Psoas muscle (tissue), 8 donors: ENCODE results near the gene GID4. TPM values are rescaled to one million over a fixed set of nuclear protein-coding genes. Genes with fewer than 3 reads are reported as not detected.

Source experiments
- ATAC-seq, 4 donors: fragments of 200-7000 bp; cut with Tn5 transposase; one replicate each; pipeline ENCODE4 v1.9.1; 2020; ENCODE audit warnings: moderate library complexity in 3 of 4, mild to moderate bottlenecking in 2 of 4
- DNase-seq, 2 donors: peaks; one replicate each; pipeline ENCODE4 v3.0.0-alpha.2; 2020
- H3K27ac ChIP-seq: fragments of 200-600 bp; one replicate; pipeline ENCODE4 v1.8.0; 2022
- H3K27me3 ChIP-seq, 3 donors: fragments of 200-600 bp in 1 of 3; one replicate each; pipeline versions ENCODE4 v1.6.1 to v1.8.0; 2013 to 2022; ENCODE audit warnings: low read length in 2 of 3, mild to moderate bottlenecking in 2 of 3, moderate library complexity in 1 of 3; ENCODE audit not compliant: insufficient read depth in 3 of 3
- H3K36me3 ChIP-seq, 2 donors: fragments of 200-600 bp in 1 of 2; one replicate each; pipeline versions ENCODE4 v1.6.1 to v1.8.0; 2013 to 2022; ENCODE audit warnings: low read depth in 1 of 2, mild to moderate bottlenecking in 1 of 2, moderate library complexity in 1 of 2; ENCODE audit not compliant: insufficient read depth in 1 of 2
- H3K4me1 ChIP-seq: fragments of 200-600 bp; one replicate; pipeline ENCODE4 v1.8.0; 2022
- H3K4me3 ChIP-seq: fragments of 200-600 bp; one replicate; pipeline ENCODE4 v1.8.0; 2022; ENCODE audit warnings: mild to moderate bottlenecking
- H3K9me3 ChIP-seq: fragments of 200-600 bp; one replicate; pipeline ENCODE4 v1.8.0; 2022
- WGBS, 3 donors: extraction: QIAGEN DNeasy Blood & Tissue Kit; methylation state at CpG; one replicate each; pipeline versions ENCODE4 v1.1.6 to v1.1.7; 2013; 5-methylcytosine and 5-hydroxymethylcytosine counted together
- intact Hi-C, 2 donors: fragments of 100-400 bp; cut with DNase I; formaldehyde crosslinking; loops; one replicate each; pipeline versions ENCODE4 v1.11.0 to v1.14.2; 2022
- polyA plus RNA-seq, 3 donors: library from polyadenylated mRNA; stranded (reverse); fragments of 200-250 nt; gene quantifications; one replicate each; pipeline ENCODE4 v1.2.3, GENCODE V29; 2013
- total RNA-seq, 4 donors: library from RNA; stranded (reverse); fragmentation: NEBNext Ultra II Directional in 2 of 4; extraction: Animal tissue kit (Norgen Biotek cat#: 25700) in 2 of 4; gene quantifications; one replicate each; pipeline versions ENCODE4 v1.2.1 to v1.2.4, GENCODE V29; 2021 to 2023
- TF ChIP-seq, protein P1 (sequence below): fragments of 200-600 bp; IDR thresholded peaks from one replicate; pipeline ENCODE4 v1.8.0; 2022; ENCODE audit warnings: antibody characterized with exemption
- donor health status: healthy with polysubstance abuse.
- donor health status: DM: no; HTN: no; CAD: no; lungs with moderate emphysema.
- donor health status: Bipolar disorder and iron deficiency.
- donor health status: healthy.
- donor health status: DM: yes; HTN: yes; CAD: no.
- donor health status: DM: no; HTN: no; CAD: no.
- donor health status: DM: no; HTN: no; CAD: no.
- donor health status: DM: yes; HTN: yes; CAD: no.

GID4 gene
- total and polyA plus RNA-seq, 7 donors, result 10.8 to 55.2 (median 38.0) TPM

DNA sequence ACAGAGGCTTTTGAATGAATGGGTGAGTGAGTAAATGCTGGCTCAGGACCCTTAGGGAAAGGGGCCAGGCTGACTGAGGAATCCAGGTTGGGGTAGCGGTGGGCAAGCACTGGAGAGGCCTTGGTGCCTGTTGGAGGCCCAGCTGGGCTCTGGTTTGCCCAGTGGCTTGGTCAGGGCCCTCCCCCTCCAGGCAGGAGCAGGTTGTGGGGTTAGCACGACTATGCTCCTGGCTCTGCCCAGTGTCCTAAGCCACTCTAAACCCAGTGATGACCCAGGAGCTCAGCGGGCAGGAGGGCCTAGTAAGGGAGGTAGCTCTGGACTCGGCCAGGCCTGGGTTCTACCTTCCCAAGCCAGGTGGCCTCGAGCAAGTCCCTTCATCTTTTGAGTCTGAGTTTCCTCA lies 76.9 kb downstream of the GID4 start:
- H3K36me3 ChIP-seq, result no peaks in the 10 kb centered on the region
- ATAC-seq, result no peak
- H3K27me3 ChIP-seq, result no peaks in the 10 kb centered on the region
- H3K4me3 ChIP-seq, result no peak overlapping the region
- DNase-seq, result no peak
- 86 to 90% (median 89%) methylated on average over 5 of the region's 5 CpGs for WGBS, 3 donors
- peaks cover 14% of the 10 kb centered on the region for H3K4me1 ChIP-seq
- TF ChIP-seq, protein P1, sequence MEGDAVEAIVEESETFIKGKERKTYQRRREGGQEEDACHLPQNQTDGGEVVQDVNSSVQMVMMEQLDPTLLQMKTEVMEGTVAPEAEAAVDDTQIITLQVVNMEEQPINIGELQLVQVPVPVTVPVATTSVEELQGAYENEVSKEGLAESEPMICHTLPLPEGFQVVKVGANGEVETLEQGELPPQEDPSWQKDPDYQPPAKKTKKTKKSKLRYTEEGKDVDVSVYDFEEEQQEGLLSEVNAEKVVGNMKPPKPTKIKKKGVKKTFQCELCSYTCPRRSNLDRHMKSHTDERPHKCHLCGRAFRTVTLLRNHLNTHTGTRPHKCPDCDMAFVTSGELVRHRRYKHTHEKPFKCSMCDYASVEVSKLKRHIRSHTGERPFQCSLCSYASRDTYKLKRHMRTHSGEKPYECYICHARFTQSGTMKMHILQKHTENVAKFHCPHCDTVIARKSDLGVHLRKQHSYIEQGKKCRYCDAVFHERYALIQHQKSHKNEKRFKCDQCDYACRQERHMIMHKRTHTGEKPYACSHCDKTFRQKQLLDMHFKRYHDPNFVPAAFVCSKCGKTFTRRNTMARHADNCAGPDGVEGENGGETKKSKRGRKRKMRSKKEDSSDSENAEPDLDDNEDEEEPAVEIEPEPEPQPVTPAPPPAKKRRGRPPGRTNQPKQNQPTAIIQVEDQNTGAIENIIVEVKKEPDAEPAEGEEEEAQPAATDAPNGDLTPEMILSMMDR, result no peak
- intact Hi-C loops, result no loop called here
- H3K9me3 ChIP-seq, result no peaks in the 10 kb centered on the region
- H3K27ac ChIP-seq, result no peak overlapping the region

DNA sequence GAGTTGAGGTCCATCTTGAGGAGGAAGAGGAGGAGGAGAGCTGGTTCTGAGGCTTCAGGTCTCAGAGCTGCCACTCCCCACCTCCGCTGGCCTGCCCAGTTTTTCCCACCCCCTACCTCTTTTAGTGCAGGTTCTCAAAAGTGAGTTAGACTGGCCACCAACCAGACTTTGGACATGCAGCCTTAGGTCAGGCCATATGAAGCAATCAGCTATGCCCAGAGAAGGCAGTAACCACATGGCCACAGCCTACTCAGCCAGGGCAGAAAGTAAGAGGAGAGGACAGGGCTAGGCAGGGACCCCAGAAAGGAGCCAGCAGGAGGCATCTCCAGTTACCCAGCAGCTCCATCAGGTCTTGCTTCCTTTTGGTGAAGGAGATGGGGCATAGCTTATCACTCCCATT lies 78.3 kb downstream of the GID4 start:
- DNase-seq, result no peak
- WGBS, 3 donors, result 97 to 100% (median 100%) methylated on average over 1 of the region's 1 CpG
- Histone ChIP-seq H3K27ac (peak overlapping the region; percentile 68), H3K4me3 (no peak overlapping the region), H3K27me3 (no peaks in the 10 kb centered on the region), H3K4me1 (peaks cover 15% of the 10 kb centered on the region), H3K36me3 (no peaks in the 10 kb centered on the region), H3K9me3 (no peaks in the 10 kb centered on the region)
- peak in 3 of 4 donors; percentile 32 to 66 (median 52) for ATAC-seq
- TF ChIP-seq, protein P1, result no peak
- intact Hi-C loops, result no loop called here

Other genes starting within 250 kb of the GID4 start
- 10 to 100 TPM; 16.1 to 43.0 (median 31.1) TPM for gene SREBF1, start 202.4 kb upstream of the GID4 start, total RNA-seq
- gene SREBF1, start 202.4 kb upstream of the GID4 start, polyA plus RNA-seq, result 10 to 100 TPM in 2 of 3 donors, 1 to 10 TPM in 1; 6.2 to 19.2 (median 17.7) TPM
- 10 to 100 TPM; 72.0 to 89.8 (median 87.2) TPM for gene TOM1L2, start 67.0 kb upstream of the GID4 start, total RNA-seq
- gene TOM1L2, start 67.0 kb upstream of the GID4 start, polyA plus RNA-seq, result 10 to 100 TPM; 13.3 to 48.4 (median 27.6) TPM
- gene DRC3, start 66.5 kb upstream of the GID4 start, total RNA-seq, result 1 to 10 TPM in 1 of 4 donors, under 1 TPM in 3; 0.39 to 1.8 (median 0.73) TPM
- gene DRC3, start 66.5 kb upstream of the GID4 start, polyA plus RNA-seq, result 1 to 10 TPM in 1 of 3 donors, under 1 TPM in 2; 0.61 to 1.6 (median 0.69) TPM
- gene ATPAF2, start 240 bp upstream of the GID4 start, total RNA-seq, result 10 to 100 TPM; 23.9 to 39.7 (median 30.4) TPM
- 10 to 100 TPM; 16.5 to 34.9 (median 23.0) TPM for gene ATPAF2, start 240 bp upstream of the GID4 start, polyA plus RNA-seq
- gene DRG2, start 48.5 kb downstream of the GID4 start, total RNA-seq, result 10 to 100 TPM; 23.7 to 33.5 (median 27.9) TPM
- gene DRG2, start 48.5 kb downstream of the GID4 start, polyA plus RNA-seq, result 10 to 100 TPM; 23.9 to 33.2 (median 30.6) TPM
- under 1 TPM; 0.15 to 0.76 (median 0.44) TPM for gene MYO15A, start 69.3 kb downstream of the GID4 start, total RNA-seq
- under 1 TPM; 0.10 to 0.44 (median 0.17) TPM for gene MYO15A, start 69.3 kb downstream of the GID4 start, polyA plus RNA-seq
- 100 to 1,000 TPM; 202 to 219 (median 211) TPM for gene ALKBH5, start 144.4 kb downstream of the GID4 start, total RNA-seq
- 100 to 1,000 TPM in 2 of 3 donors, 10 to 100 TPM in 1; 91.7 to 235 (median 111) TPM for gene ALKBH5, start 144.4 kb downstream of the GID4 start, polyA plus RNA-seq
- 1 to 10 TPM; 6.6 to 9.4 (median 8.5) TPM for gene LLGL1, start 186.2 kb downstream of the GID4 start, total RNA-seq
- gene LLGL1, start 186.2 kb downstream of the GID4 start, polyA plus RNA-seq, result 1 to 10 TPM; 5.1 to 9.5 (median 6.2) TPM
- 100 to 1,000 TPM; 517 to 816 (median 599) TPM for gene FLII, start 219.3 kb downstream of the GID4 start, total RNA-seq
- 100 to 1,000 TPM; 379 to 491 (median 476) TPM for gene FLII, start 219.3 kb downstream of the GID4 start, polyA plus RNA-seq
- gene MIEF2, start 221.3 kb downstream of the GID4 start, total RNA-seq, result 10 to 100 TPM; 14.3 to 28.4 (median 22.0) TPM
- 10 to 100 TPM in 2 of 3 donors, 1 to 10 TPM in 1; 8.1 to 18.4 (median 11.6) TPM for gene MIEF2, start 221.3 kb downstream of the GID4 start, polyA plus RNA-seq